ENCODE results near the gene EPHA1.
"Not testable (repeated sequence)": the region's sequence is repeated elsewhere in the genome, so short reads cannot be mapped to it uniquely, and the experiment has no call there.

The EPHA1 gene

GRCh38 chr7:143429770-143430698 is 21.4 kb upstream of the EPHA1 start:
- peak; percentile 46 for DNase-seq

- DNase-seq, result no peak
These were observed 18.0 kb upstream of the EPHA1 start for GRCh38 chr7:143426479-143427142.

DNA sequence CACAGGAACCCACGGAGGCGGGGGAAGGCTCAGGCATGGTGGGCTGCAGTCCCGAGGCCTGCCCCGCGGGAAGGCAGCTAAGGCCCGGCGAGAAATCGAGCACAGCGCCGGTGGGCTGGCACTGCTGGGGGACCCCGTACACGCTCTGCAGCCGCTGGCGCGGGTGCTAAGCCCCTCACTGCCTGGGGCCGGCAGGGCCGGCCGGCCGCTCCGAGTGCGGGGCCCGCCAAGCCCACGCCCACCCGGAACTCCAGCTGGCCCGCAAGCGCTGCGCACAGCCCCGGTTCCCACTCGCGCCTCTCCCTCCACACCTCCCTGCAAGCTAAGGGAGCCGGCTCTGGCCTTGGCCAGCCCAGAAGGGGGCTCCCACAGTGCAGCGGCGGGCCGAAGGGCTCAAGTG is 15.8 kb upstream of the EPHA1 start:
- not testable (repeated sequence) for DNase-seq

- DNase-seq, result no peak
These were observed 13.4 kb upstream of the EPHA1 start for GRCh38 chr7:143422033-143422432.

- DNase-seq, result not testable (repeated sequence)
These were observed 12.0 kb upstream of the EPHA1 start for GRCh38 chr7:143420624-143421023.

DNA sequence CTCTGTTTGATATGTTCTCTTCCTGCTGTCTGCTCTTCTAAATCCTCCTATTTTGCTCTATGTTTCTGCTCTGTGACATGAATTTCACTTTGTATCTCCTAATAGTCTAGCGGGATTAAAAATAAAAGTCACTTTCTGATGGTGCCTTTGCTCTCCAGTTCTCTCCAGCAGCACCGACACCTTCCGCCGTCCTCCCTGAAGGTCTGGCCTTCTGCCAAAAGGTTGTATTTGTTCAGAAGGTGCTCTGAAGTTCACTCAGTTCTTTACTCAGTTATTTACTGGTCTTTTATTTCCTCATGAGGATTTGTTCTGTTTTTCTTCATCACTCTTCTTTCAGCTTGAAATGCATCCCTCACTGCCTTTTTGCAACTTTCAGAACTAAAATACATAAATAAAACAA is 11.2 kb upstream of the EPHA1 start:
- DNase-seq, result no peak

DNA sequence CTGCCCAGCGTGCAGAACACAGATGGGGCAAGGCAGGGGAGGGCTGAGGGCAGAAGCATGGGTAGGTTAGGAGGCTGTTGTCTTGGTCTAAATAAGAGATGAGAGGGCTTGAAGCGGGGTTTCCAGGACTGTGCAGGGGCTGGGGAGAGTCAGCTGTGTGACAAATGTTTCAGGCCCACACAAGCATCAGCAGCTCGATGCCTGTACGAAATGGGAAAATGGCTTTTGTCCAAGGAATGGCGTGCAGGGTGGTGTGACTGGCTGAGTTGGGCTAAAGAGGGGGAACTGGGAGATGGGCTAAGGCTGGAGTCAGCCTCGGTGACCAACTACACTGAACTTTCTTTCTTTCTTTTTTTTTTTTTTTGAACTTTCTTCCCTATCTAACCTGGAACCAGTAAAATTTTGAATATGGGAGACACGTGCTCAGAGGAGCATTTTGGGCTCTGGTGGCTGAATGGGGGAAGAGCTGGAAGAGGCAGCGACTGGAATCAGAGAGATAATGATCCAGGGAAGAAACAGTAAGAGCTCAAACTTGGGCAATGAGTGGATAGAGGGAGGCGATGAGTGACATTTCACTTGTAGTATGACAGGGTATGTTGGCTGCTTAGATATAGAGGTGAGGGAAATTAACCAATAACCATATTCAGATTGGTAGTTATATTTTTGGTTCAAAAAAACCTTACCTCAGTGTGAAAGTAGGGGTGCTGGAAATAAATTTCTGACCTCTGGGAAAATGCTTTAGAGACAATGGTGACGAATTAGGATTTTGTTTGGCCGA is 10.2 kb upstream of the EPHA1 start:
- DNase-seq, result no peak

DNA sequence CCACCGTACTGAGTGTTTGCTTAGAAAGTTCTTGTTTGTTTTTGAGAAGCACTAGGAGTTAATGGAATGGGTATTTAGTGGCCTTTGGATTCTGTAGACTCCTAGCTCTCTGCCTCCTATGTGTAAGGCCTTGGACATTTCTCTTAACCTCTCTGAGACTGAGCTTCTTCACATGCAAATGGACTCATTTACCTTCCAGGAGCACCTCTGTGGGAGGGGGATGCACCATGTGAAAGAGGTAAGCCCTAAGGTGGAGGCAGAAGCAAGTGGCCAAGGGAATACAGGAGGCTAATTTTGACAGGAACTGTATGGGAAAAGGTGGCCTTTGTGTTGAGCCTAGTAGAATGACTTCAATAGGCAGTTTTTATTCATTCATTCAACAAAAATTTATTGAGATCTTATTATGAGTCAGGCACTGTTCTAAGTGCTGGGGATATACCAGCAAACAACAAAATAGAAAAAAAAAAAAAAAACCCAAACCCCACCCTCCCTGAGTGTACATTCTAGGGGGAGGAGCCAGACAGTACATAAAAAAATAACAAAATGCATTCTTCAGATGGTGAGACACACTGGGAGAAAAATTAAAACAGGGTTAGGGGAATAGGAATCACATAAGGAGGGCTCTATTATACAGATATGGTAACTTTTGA is 9.2 kb upstream of the EPHA1 start:
- peak; percentile 48 for DNase-seq

DNA sequence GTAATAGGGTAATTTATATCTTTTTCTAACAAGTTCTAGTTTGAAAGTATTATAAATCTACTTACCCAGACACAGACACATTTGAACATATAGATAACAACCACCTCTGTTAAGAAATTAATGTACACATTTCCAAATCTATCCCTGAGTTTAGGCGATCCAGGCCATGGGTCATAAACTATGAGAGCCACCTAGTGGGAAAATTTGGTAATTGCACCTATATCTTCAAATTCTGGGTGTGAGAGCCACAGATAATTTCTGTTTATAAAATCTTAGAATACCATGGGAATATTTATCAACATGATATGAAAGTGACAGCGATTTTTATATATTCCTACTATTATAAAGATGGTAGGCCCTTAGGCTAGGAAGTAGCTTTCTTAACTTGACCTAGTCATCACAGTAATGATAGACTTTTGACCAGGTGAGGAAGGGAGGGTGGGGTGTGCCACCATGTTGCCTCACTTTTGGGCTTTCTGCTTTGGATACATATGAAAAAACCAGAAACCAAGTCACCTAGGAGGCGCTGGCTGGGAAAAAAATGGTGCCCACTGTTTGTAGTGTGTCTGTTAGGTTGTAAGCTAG is 8.0 kb upstream of the EPHA1 start:
- DNase-seq, result peak; percentile 62

DNA sequence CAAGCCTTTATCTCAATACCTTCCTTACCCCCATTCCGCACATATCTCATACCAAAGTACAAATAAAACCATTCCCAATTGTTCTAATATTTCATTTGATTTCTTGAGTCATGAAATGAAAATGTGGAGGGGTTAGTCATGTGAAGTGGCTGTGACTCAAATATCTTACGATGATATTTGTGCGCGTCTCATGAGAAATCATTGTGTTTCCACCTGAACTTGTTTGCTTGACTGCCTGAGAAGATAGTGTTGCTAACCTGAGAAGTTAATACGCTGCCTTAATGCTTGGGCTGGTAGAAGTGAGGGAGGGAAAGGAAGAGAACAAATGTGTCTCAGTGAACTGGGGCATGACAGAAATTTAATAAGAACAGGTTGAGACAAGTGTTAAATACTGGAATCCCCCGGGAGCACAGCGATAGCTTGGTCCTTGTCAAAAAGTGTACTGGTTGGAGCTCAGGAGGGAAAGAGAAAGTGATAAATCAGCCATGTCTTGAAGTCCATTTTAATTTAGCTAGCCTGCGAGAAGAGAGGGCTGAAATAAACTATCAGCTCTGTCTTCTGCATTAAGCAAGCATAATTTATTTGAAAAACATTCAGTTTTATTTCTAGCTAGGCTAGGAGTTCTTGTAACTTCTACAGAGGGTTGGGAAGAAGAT is 7.2 kb upstream of the EPHA1 start:
- peak; percentile 53 for DNase-seq

DNA sequence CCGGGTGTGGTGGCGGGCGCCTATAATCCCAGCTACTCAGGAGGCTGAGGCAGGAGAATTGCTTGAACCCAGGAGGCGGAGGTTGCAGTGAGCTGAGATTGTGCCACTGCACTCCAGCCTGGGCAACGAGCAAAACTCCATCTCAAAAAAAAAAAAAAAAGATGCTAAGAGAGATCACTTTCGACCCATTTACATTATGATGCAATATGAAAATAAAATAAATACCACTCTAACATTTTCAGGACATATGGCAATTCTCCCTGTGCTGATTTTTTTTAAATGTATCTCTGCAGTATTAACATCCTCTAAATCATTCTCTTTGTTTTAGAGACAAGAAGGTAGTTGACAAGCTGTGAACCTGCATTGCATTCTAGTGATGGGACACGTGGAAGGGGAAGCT is 6.6 kb upstream of the EPHA1 start:
- DNase-seq, result not testable (repeated sequence)

DNA sequence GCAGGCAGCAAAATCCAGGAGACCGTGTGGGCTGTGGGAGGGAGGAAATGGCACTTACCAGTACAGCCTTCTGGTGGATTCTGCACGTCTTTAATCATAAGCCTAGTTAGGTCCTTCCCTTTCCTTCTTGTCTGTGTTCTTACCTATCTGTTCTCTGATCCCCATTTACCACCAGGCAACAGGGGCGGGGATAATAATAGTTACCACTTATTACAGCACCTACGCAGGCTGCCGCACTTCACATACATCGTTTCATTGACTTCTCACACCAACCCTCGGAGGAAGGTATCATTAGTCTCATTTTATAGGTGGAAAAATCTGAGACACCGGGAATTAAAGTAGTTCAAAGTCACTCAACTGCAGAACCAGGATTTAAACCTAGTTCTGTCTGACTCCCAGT is 4.5 kb upstream of the EPHA1 start:
- DNase-seq, result no peak

DNA sequence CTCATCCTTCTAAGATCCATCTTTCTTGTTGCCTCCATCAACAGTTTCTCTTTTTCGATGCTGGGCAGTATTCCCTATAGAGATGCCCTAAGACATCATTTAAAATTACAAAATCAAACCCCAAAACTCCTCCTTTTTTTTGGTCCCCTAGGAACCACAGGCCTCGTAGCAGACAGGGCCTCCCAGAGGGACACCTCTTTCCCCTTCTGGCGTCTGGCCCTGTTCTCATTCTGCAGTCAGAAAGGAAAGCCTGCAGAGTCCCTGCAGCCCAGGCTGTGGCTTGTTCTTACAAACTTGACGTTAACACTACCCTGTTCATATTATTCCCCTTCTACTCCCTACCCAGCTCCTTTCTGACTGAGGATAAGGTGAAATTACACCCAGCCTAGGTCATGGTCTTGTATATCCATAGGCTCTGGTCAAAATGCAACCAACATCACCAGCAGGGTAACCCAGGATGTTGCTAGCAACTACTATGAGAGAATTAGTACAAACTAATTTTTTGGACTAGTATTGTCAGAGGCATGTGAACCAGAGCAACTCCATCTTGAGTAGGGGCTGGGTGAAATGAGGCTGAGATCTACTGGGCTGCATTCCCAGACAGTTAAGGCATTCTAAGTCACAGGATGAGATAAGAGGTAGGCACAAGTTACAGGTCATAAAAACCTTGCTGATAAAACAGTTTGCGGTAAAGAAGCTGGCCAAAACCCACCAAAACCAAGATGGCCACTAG is 3.5 kb upstream of the EPHA1 start:
- DNase-seq, result no peak

GRCh38 chr7:143410521-143411004 is 1.9 kb upstream of the EPHA1 start:
- peak; percentile 62 for DNase-seq

DNA sequence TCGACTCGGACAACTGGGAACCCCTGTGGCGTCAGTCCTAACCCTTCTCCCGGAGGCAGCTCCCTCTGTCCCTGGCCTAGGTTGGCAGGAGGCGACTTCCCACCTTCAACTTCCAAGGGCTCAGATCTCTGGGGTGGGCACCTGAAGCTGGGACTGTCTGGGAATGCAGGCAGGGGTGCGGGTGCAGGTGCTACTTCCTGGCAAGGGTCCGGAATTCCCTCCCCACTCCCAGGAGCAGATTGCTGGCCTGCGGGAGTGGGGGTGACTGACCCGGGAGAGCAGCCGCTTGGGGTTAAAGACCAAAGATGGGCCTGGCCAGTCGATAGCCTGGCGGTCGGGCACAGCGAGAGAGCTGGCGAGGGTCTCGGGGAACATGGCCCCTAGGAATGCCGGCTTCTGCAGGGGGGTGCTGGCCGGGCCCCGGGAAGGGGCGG is 387 bp downstream of the EPHA1 start:
- no peak for DNase-seq

DNA sequence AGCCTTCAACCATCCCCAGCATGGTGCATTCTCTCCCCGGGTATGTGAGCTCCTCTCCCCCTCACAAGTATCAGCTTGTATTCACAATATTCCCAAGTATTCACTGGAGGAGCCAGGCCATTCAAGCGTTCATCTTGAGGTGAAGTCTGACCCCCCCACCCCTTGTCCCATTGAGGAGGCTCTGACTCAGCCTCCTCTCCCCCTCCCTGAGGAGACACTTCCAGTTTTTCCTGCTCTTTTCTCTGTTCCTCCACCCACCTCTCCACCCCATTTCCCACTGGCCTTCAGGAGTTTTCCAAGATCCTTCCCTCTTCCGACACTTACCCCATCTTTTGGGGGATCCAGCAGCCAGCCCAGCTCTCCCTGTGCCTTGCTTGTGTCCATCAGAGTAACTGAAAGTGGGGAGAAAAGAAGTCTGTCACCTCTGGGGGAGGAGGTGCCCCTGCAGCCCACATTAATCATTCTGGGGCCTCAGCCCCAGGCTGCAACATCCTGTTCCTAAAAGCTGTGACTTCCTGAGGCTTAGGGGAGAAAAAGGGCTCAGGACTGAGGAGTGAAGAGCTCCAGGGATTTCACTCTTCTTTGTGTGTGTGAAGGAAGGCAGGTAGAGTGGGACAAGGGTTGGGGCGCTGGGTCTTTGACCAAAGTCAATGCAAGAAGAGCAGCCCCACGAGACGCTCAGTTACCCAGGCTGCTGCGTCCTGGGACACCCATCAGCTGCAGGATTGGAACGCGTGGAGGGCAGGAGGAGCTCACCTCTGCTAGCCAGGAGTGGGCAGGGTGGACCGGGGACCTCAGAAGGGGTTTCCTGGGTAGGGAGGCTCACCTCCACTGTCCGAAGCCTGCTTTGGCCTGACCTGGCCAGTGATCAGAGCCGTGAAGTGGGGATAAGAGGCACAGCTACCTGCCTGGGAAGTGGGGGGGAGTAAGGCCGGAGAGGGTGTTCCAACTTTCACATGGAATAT is 1.1 kb downstream of the EPHA1 start:
- no peak for DNase-seq

DNA sequence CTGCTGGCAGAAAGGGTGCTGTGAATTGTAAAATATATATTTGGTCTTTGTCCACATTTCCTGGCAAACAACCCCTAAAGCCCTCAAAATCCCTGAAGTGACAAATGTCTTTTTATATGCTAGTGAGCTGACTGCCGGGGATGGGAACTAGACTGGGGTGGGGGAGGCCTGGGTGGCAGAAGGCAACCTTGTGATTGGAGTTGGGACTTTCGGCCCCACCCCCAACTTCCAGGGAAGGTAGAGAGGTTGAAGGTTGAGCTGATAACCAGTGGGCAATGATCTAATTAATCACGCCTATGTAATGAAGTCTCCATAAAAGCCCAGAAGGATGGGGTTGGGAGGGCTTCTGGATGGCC is 2.7 kb downstream of the EPHA1 start:
- DNase-seq, result no peak

- DNase-seq, result no peak
These were observed 3.3 kb downstream of the EPHA1 start for GRCh38 chr7:143405173-143406001.

- not testable (repeated sequence) for DNase-seq
These were observed 6.4 kb downstream of the EPHA1 start for GRCh38 chr7:143402233-143402632.

Data from fibroblast of skin of right biceps (primary cell).